ENCODE results near the gene KIAA0408. TPM values are rescaled to one million over a fixed set of nuclear protein-coding genes. Genes with fewer than 3 reads are reported as not detected.

The KIAA0408 gene
- total RNA-seq, 2 donors from 2014 or later, result 1.5 to 6.3 TPM

- TF ChIP-seq CTCF (IDR thresholded peaks at IDR 0.05), result peak; percentile 50 to 73 (median 72)
- peak; percentile 20 for TF ChIP-seq POLR2AphosphoS5 (IDR thresholded peaks at IDR 0.05)
- no peak for TF ChIP-seq POLR2A (IDR thresholded peaks at IDR 0.05)
- intact Hi-C loops (cut with DNase I), result loop anchor here (2.0 to 5.0 kb wide), 2 partner anchors 52 to 74 kb away; partner anchors contain the start of gene MTCL3
- Histone ChIP-seq H3K27me3 (replicated peaks; ENCODE audit: insufficient read depth) (no peaks in the 10 kb centered on the region), H3K4me3 (no peak overlapping the region), H3K4me1 (replicated peaks) (no peaks in the 10 kb centered on the region), H3K9me3 (no peaks in the 10 kb centered on the region), H3K36me3 (no peaks in the 10 kb centered on the region), H3K27ac (peak overlapping the region in 1 of 2 donors; percentile 52)
- 49% methylated on average over 3 of the region's 3 CpGs for WGBS
- DNase-seq (ENCODE audit: low spot score), result peak; percentile 62
Observed at GRCh38 chr6:127464881-127465459, 5.8 kb upstream of the KIAA0408 start.

GRCh38 chr6:127464161-127464880, 5.1 kb upstream of the KIAA0408 start:
- no peak for DNase-seq (ENCODE audit: low spot score)
- no peaks in the 10 kb centered on the region for H3K36me3 ChIP-seq
- 42% methylated on average over 6 of the region's 6 CpGs for WGBS
- TF ChIP-seq POLR2A (IDR thresholded peaks at IDR 0.05), result no peak
- intact Hi-C loops (cut with DNase I), result loop anchor here (2.0 kb wide), 1 partner anchor 74 kb away; no protein-coding TSS in a partner anchor
- no peaks in the 10 kb centered on the region for H3K9me3 ChIP-seq
- H3K27ac ChIP-seq, result peak overlapping the region; percentile 24 to 52
- H3K27me3 ChIP-seq (replicated peaks; ENCODE audit: insufficient read depth), result no peaks in the 10 kb centered on the region
- H3K4me3 ChIP-seq, result no peak overlapping the region
- no peaks in the 10 kb centered on the region for H3K4me1 ChIP-seq (replicated peaks)

- no peaks in the 10 kb centered on the region for H3K4me1 ChIP-seq (replicated peaks)
- no peaks in the 10 kb centered on the region for H3K27me3 ChIP-seq (replicated peaks; ENCODE audit: insufficient read depth)
- 25% methylated on average over 5 of the region's 5 CpGs for WGBS
- TF ChIP-seq POLR2A (IDR thresholded peaks at IDR 0.05) (no peak), POLR2AphosphoS5 (IDR thresholded peaks at IDR 0.05) (peak; percentile 76)
- no peak overlapping the region for H3K4me3 ChIP-seq
- H3K36me3 ChIP-seq, result no peaks in the 10 kb centered on the region
- peak overlapping the region; percentile 24 to 52 for H3K27ac ChIP-seq
- DNase-seq (ENCODE audit: low spot score), result no peak
- no peaks in the 10 kb centered on the region for H3K9me3 ChIP-seq
- intact Hi-C loops (cut with DNase I), result no loop called here
Observed at GRCh38 chr6:127463056-127463455, 3.9 kb upstream of the KIAA0408 start.

GRCh38 chr6:127462376-127462775, 3.2 kb upstream of the KIAA0408 start:
- intact Hi-C loops (cut with DNase I), result no loop called here
- Histone ChIP-seq H3K27me3 (replicated peaks; ENCODE audit: insufficient read depth) (no peaks in the 10 kb centered on the region), H3K4me1 (replicated peaks) (no peaks in the 10 kb centered on the region), H3K36me3 (no peaks in the 10 kb centered on the region), H3K4me3 (no peak overlapping the region), H3K9me3 (no peaks in the 10 kb centered on the region), H3K27ac (peak overlapping the region; percentile 24 to 52)
- WGBS, result 79% methylated on average over 2 of the region's 2 CpGs
- no peak for DNase-seq (ENCODE audit: low spot score)
- TF ChIP-seq POLR2AphosphoS5 (IDR thresholded peaks at IDR 0.05) (no peak), CTCF (IDR thresholded peaks at IDR 0.05) (no peak), POLR2A (IDR thresholded peaks at IDR 0.05) (no peak)

GRCh38 chr6:127460465-127460864, 1.3 kb upstream of the KIAA0408 start:
- intact Hi-C loops (cut with DNase I), result no loop called here
- H3K27me3 ChIP-seq (replicated peaks; ENCODE audit: insufficient read depth), result no peaks in the 10 kb centered on the region
- no peaks in the 10 kb centered on the region for H3K9me3 ChIP-seq
- H3K27ac ChIP-seq, result peak overlapping the region in 1 of 2 donors; percentile 61
- TF ChIP-seq POLR2A (IDR thresholded peaks at IDR 0.05) (no peak), CTCF (IDR thresholded peaks at IDR 0.05) (no peak), POLR2AphosphoS5 (IDR thresholded peaks at IDR 0.05) (no peak)
- H3K4me1 ChIP-seq (replicated peaks), result no peaks in the 10 kb centered on the region
- no peak overlapping the region for H3K4me3 ChIP-seq
- DNase-seq (ENCODE audit: low spot score), result no peak
- WGBS, result 83% methylated on average over 1 of the region's 1 CpG
- no peaks in the 10 kb centered on the region for H3K36me3 ChIP-seq

All from prostate gland (tissue), 2 donors.